IPS-18c (cell line): ENCODE results near the gene ARHGDIG.

Experiments used
- H3K4me3 ChIP-seq: 2 replicates; pipeline ENCODE4 v1.7.0; 2013; ENCODE audit warnings: low read depth, mild to moderate bottlenecking, low read length, moderate library complexity; ENCODE audit not compliant: insufficient read depth
- H3K9me3 ChIP-seq: one replicate; pipeline ENCODE4 v1.6.1; 2013; ENCODE audit warnings: mild to moderate bottlenecking, low read length, moderate library complexity; ENCODE audit not compliant: control insufficient read depth, insufficient read depth

Gene ARHGDIG

DNA sequence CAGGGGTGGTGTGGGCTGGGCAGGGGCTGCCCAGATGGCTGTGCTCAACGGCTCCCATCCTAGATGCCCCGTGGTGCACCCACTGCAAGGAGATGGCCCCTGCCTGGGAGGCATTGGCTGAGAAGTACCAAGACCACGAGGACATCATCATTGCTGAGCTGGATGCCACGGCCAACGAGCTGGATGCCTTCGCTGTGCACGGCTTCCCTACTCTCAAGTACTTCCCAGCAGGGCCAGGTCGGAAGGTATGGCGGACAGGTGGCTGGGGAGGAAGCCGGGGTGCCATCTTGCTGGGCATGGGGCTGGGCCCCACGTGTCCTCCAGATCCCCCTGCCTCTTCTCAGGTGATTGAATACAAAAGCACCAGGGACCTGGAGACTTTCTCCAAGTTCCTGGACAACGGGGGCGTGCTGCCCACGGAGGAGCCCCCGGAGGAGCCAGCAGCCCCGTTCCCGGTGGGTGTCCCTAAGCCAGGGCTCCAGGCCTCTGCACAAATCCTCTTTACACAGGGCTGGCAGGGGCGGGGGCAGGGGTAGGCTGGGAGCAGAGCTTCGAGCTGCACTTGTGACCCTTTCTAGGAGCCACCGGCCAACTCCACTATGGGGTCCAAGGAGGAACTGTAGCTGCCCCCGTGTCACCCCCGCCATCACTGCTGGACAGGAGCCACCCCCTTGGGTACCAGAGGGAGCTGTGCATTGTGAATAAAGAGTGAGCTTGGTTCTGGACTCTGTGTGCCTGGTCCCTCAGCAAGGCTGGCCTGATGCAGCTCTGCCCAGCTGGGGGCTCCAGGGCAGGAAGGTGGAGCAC lies 6.3 kb downstream of the ARHGDIG start:
- Histone ChIP-seq H3K9me3 (no peaks in the 10 kb centered on the region), H3K4me3 (no peak overlapping the region)

DNA sequence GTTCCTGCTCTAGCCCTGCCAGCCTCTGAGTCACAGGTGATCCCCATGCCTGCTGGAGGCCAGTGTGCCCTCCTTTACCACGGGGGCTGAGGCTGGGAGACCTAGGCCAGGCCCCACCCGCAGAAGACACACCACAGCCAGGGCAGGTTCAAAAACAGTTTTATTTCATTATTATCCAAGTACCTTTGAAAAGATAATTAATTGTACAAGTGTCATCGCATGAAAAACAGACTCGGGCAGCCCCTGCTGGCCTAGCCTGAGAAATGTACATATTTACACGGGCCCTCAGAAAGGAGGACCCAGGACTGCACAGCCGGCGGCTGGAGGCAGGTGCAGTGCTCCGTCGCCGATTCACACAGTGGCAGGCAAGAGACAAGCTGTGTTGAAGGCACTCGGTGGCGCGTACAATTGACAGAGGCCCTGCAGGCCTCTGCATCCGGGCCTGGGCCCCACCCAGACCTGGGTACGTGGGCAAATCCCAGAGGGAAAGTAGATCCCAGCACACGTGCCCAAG lies 7.0 kb downstream of the ARHGDIG start:
- H3K4me3 ChIP-seq, result no peak overlapping the region
- H3K9me3 ChIP-seq, result no peaks in the 10 kb centered on the region

DNA sequence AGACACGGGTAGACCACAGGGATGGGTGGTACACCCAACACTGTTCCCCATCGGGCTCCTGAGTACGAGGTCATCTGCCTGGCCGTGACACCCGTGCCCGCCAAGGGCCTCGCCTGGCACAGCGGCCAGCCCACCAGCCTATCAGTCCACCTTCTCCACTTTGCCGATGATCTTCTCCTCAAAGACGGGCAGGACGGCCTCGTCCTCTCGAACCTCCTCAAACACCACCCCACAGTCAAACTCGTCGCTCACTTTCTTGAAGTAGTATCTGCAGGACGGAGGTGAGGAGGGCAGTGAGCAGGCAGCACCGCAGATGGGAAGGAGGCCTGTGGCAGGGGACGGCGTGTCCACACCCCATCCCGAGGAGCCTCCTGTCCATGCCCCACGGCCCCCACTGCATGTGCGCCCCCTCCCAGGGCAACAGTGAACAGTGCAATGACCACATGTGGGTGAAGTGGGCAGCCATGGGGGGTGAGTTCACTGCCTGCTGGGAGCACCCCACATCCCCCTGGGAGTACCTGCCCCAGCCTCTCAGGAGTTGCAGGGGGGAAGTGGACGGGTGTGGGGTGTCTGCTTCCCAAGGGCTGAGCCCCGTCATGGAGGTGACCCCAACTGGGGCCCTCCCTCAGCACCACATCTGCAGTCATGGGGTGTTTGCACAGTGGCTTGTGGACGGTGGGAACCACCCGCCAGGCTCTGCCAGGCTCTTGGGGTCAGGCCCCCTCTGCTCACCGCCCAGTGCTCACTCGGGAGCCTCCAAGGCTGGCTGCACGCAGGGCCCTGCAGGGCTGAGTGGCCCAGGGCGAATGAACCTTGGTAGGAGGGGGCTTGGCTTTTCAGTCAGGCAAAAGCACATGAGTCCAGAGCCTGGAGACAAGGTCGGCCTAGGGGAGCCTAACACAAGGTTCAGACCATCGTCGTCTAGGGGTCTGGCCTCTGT lies 7.9 kb downstream of the ARHGDIG start:
- Histone ChIP-seq H3K4me3 (no peak overlapping the region), H3K9me3 (no peaks in the 10 kb centered on the region)

- H3K4me3 ChIP-seq, result no peak overlapping the region
- H3K9me3 ChIP-seq, result no peaks in the 10 kb centered on the region
These were observed 9.1 kb downstream of the ARHGDIG start for GRCh38 chr16:289395-289997.

- H3K9me3 ChIP-seq, result no peaks in the 10 kb centered on the region
- no peak overlapping the region for H3K4me3 ChIP-seq
These were observed 9.8 kb downstream of the ARHGDIG start for GRCh38 chr16:290015-290680.

DNA sequence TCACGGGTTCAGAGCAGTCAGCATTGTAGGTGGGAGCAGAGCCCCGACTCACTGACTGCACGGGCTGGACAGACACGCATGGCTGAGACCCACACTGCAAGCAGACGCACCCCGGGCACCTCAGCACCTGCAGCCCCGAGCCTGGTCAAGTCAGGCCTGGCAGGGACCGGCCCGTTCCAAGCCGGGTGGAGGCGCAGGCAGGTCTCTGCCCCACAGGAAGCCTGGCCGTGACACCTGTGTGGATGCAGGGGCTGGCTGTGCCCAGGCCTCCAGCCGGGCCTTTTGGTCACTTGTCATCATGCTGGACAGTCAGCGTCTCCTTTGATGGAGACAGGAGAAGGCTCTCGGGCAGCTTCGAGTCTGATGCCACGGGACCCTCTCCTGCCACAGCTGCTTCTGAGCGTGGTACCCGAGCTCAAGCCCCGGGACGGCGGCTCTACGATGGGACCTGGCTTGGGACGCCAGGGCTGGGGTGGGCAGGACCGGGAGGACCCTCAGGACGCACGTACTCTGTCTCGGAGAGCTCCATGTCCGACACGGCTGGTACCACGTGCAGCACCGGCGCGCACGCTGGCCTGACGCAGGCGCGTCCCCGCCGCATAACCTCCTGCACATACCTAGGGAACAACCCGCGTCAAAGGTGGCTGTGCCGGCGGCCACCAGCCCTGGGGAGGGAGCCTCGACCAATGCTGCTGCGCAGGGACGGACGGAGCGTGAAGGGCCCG lies 10.5 kb downstream of the ARHGDIG start:
- no peak overlapping the region for H3K4me3 ChIP-seq
- H3K9me3 ChIP-seq, result no peaks in the 10 kb centered on the region

GRCh38 chr16:291539-291938 lies 11.1 kb downstream of the ARHGDIG start:
- no peak overlapping the region for H3K4me3 ChIP-seq
- no peaks in the 10 kb centered on the region for H3K9me3 ChIP-seq

DNA sequence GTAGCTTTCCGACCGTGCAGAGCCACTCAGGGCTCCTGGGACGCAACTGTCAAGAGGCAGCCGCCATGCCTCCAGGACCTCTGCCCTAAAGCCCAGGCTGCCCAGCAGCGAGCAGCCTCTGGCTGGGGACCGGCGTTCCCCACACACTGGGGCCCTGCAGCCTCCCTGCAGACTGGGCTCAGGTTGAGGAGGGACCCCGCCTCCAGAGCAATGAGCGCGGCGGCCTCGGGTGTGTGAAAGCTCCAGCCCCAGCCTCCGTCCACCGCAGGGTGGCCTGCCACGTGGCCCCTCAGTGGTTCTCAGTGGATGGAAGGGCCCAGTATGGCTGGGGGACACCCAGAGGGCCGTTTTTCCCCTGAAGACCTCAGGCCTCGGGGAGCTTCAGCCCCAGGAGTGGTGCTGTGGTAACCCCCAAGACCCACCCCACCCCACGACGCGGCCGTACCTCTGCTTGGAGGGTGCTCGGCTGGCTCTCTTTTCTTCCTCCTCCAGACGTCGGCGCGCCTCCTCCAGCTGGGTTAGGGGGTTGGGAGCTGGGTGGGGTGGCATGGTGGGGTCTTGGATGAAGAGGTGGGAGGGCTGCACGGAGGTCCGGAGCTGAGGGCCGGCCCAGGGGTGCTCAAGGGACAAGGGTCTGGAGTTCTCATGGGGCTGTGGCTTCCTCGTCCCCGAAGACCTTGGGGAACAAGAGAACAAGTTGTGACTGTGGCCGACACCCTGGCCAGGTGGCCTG lies 12.8 kb downstream of the ARHGDIG start:
- no peak overlapping the region for H3K4me3 ChIP-seq
- H3K9me3 ChIP-seq, result no peaks in the 10 kb centered on the region

DNA sequence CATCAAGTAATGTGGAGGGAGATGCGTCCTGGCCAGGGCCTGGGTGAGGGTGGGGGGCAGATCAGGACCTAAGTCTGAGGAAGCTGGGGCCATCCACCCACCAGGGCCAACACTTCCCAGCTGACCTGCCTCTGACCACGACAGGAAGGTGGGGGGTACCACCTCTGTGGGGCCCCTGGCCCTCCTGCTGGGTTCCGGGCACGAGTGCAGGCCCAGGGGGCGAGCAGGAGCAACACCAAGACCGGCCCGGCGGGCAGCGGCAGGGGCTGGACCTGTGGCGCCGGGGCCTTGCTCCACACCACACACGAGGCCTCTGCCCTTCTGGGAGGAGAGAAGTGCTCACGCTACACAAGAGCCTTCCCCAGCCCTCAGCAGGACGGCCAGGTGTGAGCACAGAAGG lies 15.9 kb downstream of the ARHGDIG start:
- Histone ChIP-seq H3K9me3 (no peaks in the 10 kb centered on the region), H3K4me3 (no peak overlapping the region)

DNA sequence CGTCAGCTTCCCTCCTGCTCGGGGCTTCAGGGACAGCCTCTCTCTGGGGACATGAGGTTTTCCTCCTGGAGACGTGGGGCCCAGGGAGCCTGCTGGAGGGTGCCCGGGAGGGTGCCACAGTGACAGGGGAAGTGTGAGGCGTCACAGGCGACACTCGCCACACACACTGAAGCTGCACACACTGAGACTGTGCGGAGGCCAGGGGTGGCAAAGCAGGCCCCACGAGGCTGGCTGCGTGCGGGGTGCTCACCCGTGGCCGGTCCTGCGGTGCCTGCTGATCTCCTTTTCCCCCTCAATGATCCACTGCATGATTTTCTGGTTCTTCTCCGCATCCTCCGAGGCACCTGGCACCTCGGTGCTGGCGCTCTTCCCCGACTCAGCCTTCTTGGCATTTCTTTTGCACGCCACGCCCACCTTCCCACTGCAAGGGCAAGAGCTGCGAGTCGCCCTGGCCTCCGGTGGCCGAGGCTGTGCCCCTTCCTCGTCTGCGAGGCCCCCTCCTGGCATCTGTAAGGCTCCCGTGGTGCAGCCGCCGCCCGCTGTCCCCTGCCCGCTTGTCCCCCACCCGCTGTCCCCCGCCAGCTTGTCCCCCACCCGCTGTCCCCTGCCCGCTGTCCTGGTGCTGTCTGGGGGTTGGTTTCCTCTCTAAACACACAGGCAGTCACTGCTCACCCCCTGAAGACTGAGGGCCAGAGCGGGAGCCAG lies 16.6 kb downstream of the ARHGDIG start:
- H3K9me3 ChIP-seq, result no peaks in the 10 kb centered on the region
- H3K4me3 ChIP-seq, result no peak overlapping the region

GRCh38 chr16:297832-298231 lies 17.4 kb downstream of the ARHGDIG start:
- Histone ChIP-seq H3K4me3 (no peak overlapping the region), H3K9me3 (no peaks in the 10 kb centered on the region)

DNA sequence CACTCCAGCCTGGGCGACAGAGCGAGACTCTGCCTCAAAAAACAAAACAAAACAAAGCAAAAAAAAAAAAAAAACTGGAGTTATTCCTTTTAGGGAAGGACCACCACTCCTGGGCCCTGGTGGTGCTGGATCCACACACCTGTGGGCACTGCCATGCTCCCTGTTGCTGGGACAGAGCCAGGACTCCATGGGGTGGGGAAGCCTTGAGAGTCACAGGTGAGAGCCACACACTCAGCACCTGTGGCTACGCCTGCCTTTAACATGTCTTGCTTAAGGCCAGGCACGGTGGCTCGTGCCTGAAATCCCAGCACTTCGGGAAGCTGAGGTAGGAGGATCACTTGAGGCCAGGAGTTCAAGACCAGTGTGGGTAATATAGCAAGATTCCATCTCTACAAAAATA lies 20.8 kb downstream of the ARHGDIG start:
- H3K4me3 ChIP-seq, result no peak overlapping the region
- no peaks in the 10 kb centered on the region for H3K9me3 ChIP-seq

- no peak overlapping the region for H3K4me3 ChIP-seq
These were observed 21.6 kb downstream of the ARHGDIG start for GRCh38 chr16:301950-302349.

DNA sequence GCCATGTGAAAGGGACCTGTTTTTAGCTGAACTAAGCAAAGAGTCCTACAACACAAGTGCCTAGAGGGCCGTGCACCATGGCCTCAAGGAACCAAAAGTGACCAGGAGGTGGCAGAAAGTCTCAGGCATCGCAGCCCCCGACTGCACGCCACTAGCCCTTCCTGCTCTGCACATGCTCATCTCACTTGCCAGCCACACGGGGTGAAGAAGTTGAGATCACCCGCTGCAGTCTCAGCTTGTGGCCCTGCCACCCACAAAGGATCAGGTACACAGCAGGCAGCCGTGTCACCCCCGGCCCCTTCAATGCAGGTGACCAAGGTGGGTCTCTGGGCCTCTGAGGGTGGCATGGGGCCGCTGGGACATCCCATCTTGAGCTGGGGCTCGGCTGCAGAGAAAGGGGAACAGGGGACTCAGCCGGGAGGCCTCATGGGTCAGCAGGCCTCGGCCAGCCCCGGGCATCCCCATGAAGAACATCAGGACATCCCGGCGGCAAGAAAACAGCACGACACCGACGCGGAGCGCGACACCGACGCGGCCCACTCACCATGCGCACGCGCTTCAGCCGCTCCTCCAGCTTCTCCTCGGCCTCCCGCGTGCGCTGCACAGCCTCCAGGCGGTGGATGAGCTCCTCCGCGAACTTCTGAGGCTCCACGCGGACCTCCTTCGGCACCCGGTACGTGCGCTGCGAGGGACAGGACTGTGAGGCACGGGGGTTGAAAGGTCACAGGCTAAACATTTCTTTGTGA lies 23.5 kb downstream of the ARHGDIG start:
- Histone ChIP-seq H3K4me3 (no peak overlapping the region), H3K9me3 (no peaks in the 10 kb centered on the region)

More at GRCh38 chr16:301950-302349, 21.6 kb downstream of the ARHGDIG start:
- no peaks in the 10 kb centered on the region for H3K9me3 ChIP-seq
